Endothelial cell of hepatic sinusoid (primary cell): ENCODE results near the gene SAMD9.
"Not testable (repeated sequence)": the region's sequence is repeated elsewhere in the genome, so short reads cannot be mapped to it uniquely, and the experiment has no call there.

Experiments
- in situ Hi-C: cut with HindIII; loops from 2 replicates; pipeline ENCODE4 v1.10.0; 2017; ENCODE audit warnings: low sequenced_read_pairs

The SAMD9 gene

DNA sequence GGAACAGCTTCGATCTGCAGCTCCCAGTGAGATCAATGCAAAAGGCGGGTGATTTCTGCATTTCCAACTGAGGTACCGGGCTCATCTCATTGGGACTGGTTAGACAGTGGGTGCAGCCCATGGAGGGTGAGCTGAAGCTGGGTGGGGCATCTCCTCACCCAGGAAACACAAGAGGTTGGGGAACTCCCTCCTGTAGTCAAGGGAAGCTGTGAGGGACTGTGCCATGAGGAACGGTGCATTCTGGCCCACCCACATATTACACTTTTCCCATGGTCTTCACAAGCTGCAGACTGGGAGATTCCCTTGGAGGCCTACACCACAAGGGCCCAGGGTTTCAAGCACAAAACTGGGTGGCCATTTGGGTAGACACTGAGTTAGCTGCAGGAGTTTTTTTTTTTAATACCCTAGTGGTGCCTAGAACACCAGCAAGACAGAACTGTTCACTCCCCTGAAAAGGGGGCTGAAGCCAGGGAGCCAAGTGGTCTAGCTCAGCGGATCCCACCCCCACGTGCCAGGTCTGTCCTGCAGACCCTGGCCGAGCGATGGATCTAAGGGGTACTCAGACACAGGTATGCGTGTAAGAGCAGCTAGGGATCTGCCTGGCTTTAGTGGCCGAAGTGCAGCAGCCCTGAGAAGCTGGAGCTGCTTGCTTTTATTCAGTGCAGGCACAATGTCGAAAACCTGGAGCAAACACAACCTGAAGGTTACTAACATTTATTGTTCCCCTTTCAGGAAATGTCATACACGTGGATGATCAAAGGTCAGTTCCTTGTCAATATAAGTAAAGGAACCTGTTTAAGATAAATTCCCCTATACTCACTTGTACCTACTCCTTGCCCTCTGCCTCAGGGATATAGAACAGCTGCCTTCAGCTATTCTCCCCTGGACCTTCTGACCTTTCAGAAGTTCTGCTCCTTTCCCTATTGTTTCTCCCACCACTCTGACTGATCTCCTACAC lies 3.1 kb upstream of the SAMD9 start:
- in situ Hi-C loops, result no loop called here

DNA sequence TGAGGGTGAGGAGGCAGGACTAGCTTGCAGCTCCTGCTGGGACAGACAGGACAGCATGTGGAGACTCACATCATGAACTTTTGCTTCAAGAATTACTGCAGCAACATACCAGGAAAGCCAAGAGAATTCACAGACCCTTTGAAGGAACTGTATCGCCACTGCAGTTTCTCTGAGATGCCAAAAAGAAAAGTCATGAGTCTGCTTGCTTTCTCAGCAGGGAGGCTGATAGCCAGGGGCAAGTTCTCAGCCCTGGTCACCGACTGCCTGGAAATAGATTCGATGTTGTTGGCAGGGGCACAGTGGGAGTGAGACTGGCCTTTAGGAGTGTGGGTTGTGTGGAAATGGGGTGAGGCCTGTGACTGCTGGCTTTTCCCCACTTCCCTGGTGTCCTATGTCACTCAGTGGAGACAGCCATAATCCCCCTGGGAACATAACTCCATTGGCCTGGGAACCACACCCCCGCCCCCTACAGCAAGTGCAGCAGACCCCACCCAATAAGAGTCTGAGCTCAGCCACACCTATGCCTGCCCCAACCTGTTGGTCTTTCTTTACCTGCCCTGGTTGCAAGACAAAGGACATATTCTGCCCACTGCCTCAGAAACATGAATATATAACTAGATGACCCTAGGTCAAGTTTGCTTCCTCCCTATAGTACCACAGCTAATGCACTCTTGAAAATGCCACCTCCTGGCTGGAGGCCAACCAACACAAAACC lies 1.6 kb upstream of the SAMD9 start:
- in situ Hi-C loops, result no loop called here

DNA sequence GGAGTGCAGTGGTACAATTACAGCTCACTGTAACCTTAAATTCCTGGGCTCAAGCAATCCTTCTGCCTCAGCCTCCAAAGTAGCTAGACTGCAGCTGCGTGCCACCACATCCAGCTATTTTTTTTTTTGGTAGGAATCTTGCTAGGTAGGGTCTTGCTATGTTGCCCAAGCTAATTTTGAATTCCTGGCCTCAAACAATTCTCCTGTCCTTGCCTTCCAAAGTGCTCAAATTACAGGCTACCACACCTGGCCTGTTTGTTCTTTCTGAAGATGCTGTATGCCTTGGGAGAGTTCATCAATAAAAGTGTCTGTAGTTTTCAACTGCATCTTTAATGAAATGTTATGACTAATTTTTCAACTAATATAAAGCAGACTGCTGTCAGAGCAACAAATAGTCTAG lies 452 bp downstream of the SAMD9 start:
- in situ Hi-C loops, result no loop called here

DNA sequence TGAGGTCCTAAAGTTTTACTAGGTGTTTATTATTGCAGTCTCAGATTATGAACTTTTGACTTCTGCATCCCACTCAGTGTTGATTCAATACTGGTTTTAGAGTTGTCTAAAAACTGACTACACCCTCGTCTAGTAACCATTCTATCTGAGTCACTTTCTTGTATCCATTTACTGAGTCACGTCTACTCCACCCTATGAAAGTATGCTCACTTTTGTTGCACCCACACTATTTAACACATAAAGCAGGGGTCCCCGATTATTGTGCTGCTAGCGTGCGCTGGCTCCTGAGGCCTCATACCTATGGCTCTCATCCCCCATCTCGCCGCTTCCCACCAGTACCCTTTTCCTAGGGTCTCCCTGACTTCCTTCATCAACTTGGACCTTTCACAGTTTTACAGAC lies 2.0 kb downstream of the SAMD9 start:
- in situ Hi-C loops, result no loop called here

DNA sequence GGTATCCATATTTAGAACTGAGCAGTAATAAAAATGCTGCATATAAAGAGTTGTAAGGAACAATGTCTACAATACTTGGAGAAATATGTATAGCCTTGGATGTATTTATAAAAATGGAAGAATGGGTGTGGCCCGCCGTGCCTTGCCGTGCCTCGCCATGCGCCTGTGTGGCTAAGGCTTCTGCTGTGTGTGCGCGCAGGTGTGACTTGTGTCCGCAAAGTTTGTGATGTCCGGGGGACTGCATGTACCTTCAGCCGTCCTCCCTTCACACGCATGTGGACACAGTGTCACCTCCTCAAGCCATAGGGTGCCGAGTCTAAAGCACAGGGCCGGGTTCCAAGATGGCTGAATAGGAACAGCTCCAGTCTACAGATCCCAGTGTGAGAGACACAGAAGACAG lies 9.8 kb downstream of the SAMD9 start:
- in situ Hi-C loops, result no loop called here

DNA sequence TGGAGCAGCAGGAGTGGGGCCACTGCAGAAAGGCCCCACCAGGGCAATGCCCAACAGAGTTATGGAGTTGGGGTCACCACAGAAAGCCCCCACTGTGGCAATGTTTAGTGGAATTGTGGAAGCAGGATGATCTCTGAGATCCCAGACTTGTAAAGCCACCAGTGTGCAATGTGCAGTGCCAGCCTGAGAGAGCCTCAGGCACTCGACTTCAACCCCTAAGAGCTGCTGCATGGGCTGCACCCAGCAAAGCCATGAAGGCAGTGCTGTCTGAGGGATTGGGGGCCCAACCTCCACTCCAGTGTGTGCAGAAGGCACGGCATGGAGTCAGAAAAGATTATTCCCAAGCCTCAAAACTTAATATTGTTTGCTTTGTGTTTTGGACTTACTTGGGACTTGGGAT lies 20.4 kb downstream of the SAMD9 start:
- in situ Hi-C loops, result no loop called here

DNA sequence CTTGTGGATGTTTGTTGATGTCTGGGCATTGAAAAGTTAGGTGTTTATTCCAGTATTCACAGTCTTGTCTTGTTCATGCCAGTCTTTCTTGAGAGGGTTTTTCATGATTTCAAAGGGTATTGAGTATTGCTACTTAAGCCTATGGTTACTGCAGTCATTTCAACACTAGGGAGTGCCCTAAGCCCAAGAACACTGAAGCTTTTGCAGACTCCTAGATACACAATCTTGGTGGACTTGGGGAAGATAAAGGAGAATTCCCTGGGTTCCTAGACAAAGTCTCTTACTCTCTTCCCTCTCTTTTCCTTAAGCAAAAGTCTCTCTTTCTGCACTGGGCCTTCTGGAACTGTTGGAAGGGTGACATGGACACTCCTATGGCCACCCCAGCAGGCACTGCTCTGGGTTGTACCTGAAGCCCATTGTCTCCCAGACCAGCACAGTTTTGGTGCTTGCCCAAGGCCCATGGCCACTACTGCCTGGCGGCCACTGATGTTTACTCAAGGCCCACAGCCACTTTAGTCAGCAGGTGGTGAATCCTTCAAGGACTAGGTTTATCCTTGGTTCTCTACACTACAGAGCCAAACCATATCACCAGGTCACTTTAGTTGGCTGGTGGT lies 24.9 kb downstream of the SAMD9 start:
- in situ Hi-C loops, result no loop called here

DNA sequence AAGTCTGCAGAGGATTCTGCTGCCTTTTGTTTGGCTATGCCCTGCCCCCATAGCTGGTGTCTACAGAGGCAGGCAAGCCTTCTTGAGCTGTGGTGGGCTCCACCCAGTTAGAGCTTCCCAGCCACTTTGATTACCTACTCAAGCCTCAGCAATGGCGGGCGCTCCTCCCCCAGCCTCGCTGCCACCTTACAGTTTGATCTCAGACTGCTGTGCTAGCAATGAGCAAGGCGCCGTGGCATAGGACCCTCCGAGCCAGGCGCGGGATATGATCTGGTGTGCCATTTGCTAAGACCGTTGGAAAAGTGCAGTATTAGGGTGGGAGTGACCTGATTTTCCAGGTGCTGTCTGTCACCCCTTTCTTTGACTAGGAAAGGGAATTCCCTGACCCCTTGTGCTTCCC lies 44.4 kb downstream of the SAMD9 start:
- in situ Hi-C loops, result not testable (repeated sequence)

DNA sequence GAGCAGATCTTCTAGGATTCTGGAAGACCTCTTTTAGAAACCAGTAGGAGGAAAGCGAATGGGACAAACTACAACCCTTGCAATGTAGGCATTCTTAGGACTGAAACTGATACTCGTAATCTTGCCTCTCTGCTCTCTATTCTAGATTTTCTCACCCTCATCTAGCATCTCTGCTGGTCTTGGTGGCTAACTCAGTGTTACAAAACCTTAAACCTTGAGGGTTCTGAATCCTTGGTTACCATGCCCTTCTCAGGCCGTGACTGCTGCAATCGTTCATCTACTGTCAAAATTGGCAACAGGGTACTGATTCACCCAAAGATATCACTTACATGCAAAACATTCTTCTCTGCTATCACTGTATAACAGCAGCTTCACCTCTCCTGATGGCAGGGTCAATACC lies 55.2 kb downstream of the SAMD9 start:
- in situ Hi-C loops, result no loop called here

DNA sequence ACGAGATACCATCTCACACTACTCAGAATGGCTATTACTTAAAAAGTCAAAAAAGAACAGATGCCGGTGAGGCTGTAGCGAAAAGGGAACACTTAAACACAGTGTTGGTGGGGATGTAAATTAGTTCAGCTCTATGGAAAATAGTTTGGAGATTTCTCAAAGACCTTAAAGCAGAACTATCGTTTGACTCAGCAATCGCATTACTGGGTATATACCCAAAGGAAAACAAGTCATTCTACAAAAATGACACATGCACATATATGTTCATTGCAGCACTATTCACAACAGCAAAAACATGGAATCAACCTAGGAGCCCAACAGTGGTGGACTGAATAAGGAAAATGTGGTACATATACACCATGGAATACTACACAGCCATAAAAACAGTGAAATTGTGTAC lies 56.9 kb downstream of the SAMD9 start:
- in situ Hi-C loops, result no loop called here

DNA sequence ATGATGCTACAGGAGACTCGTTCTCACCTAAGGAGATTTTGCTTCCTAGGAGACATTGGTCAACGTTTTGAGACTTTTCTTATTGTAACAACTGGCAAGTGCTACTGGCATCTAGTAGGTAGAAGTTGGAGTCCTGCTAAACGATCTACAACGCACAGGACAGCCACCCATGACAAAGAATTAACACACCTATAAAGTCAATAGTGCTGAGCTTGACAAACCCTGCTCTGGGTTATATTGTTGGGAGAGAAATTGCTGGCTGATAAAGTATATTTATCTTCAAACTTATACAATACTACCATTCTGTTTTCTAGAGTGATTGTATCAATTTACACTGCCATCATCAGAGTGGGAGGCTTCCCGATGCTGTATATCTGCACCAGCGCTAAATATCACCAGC lies 57.8 kb downstream of the SAMD9 start:
- in situ Hi-C loops, result no loop called here

DNA sequence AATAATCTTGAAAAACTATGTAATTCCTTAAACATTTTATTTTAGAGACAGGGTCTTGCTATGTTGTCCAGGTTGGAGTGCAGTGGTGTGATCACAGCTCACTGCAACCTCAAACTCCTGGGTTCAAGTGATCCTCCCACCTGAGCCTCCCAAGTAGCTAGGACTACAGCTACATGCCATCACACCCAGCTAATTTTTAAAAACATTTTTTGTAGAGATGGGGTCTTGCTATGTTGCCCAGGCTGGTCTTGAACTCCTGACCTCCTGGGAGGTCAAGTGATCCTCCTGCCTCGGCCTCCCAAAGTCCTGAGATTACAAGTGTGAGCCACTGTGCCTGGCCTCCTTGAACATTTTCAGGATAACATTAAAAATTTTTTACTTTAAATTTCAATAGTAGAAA lies 61.2 kb downstream of the SAMD9 start:
- in situ Hi-C loops, result not testable (repeated sequence)

DNA sequence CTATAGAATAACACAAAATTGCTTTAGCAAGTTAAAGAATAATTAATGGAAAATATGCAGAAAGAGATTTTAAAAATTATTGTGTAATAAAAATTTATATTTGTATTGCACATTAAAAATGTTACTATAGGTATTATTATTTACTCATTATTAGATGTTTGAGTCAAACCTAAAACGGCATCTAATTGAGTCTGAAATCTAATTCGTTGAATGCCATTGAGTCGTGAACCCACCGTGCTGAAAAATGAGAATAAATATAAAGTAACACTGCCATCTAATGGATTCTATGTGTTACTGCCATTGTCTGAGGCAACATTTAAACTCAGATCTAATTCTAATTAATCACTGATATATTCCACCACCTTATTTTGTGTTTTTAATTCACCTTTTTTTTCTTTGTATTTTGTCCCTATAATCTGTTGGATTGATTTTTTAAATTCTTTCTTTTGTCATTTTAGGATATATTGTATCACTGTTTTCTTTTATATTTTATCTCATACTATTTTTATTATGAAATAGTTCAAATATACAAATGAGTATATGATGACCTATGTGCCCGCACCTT lies 62.2 kb downstream of the SAMD9 start:
- in situ Hi-C loops, result no loop called here

DNA sequence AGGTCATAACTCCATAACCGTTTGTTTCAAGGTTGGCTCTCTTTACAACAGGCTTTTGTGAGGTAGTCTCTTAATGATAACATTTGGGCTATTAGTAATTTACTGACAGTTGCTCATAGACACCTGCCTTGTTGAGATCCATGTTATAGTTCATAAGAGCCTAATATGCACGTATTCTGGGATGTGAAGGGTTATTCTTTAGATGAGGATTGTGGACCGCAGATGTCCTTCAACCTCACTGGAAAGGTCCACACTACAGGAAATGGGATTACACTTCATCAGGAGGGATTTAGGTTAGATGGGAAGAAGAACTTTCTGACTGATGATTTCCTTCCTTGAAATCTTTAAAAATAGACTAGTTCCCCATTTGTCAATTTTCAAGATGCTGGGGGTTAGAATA lies 62.8 kb downstream of the SAMD9 start:
- in situ Hi-C loops, result no loop called here

DNA sequence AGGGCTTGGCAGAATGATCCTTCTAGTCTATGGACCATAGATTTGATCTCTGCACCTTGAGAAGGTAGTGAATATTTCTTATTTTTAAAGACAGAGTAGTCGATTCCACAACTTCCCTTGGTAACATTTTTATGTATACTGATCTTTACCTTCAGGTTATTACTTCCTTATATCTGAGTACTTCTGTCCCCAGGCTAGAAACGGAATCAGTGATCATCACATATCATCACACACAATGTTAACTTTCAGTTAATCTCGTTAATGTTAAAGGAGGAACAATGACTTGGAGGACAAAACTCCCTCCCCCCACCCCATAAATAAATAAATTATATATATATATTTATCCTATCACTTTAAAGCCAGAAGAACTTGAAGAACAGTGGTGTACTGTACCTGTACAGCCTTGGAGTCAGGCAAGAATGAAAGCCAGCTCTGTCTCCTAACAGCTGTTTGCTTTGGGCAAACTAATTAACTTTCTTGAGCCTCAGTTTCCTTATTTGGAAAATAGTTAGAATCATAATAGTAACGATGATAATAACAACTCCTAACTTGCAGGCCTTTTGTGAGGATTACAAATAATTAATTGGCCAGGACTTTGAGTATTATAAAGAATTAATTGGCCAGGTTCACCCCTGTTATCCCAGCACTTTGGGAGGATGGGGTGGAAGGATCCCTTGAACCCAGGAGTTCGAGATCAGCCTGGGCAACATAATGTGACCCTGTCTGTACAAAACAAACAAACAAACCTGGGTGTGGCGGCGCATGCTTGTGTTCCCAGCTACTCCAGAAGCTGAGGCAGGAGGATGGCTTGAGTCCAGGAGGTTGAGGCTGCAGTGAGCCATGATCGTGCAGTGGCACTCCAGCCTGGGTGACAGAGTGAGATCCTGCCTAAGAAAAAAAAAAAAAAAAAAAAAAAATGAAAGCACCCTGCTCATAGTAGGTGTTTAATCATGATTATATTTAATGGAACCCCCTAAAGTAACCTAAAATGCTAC lies 63.5 kb downstream of the SAMD9 start:
- in situ Hi-C loops, result no loop called here

DNA sequence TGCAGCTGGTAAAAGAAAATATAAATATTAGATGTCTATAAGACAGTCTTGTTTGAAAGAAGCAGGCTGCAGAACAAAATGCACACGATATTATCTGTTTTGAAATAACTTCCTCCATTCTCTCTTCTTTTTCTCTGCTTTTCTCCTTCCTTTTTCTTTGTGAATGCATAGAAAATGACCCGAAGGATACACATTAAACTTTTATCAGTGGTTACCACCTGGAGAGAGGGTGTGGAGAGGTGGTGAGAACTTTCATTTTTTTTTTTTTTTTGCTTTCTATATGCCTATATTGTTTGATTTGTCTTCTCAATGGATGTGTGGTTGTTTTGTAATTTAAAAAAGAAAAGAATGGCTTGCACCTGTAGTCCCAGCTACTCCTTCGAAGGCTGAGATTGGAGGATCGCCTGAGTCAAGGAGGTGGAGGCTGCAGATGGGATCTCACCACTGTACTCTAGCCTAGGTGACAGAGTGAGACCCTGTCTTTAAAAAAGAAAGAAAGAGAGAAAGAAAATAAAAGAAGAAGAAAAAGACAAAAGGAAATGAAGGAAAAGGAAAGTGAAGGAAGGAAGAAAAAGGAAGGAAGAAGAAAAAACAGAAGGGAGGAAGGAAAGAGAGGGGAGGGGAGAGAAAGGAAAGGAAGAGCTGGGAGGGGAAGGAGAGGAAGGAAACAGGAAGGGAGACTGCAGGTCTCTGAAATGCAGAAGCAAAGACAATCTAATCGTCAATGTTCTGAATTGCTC lies 64.4 kb downstream of the SAMD9 start:
- in situ Hi-C loops, result no loop called here

DNA sequence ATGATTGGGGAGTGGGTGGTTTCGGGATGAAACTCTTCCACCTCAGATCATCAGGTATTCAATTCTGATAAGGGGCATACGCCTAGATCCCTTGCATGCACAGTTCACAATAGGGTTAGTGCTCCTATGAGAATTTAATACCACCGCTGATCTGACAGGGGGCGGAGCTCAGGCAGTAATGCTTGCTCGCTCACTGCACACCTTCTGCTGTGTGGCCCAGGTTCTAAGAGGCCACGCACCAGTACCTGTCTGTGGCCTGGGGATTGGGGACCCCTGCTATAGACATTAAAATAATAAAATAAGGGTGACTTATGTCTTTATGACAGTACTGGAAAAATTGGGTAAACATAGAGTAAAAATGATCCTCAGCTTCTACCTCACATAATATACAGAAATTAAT lies 66.1 kb downstream of the SAMD9 start:
- in situ Hi-C loops, result no loop called here
